NCI-H82 treated with DMSO at 0.1 percent for 48 hours (cell line): ENCODE measurements around the gene MAML3.

Experiments used
- DNase-seq: peaks from one replicate; lab custom pipeline; 2025; ENCODE audit not compliant: unreplicated experiment; lab: John Stamatoyannopoulos, UW

MAML3 gene

DNA sequence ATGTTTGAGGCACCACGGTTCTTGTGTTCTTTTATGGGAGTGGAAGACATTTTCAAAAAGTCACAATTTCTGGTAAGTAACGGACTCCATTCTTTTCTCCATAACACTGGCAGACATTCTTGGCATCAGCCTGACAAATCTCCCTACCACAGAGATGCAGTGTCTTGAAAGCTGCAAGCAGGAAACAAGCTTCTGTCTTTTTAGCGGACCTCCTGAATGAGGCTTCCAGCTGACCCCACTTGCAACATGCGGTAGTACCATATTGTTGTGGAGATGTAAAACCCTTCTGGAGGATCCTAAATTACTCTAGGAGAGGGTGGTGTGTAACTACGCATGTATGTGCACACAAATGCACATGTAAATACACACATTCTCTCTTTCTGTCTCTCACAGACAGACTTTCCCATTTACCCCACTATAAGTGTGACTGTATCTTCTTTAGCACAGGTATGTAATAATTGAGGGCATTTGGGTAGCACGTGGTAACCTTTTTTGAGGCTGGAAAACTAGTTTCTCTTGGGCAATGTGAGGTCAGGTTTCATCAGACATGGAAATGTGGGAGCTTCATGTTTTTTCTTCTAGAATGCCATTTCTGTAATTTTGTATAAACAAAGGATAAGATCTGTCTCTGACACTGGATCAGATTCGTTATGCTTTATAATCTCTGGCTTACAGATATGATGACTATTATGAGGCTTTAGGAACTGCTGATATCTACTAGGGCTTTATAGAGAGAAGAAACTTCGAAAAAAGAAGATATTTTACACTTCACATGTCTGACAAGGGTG lies 358.3 kb downstream of the MAML3 start:
- no peak for DNase-seq

DNA sequence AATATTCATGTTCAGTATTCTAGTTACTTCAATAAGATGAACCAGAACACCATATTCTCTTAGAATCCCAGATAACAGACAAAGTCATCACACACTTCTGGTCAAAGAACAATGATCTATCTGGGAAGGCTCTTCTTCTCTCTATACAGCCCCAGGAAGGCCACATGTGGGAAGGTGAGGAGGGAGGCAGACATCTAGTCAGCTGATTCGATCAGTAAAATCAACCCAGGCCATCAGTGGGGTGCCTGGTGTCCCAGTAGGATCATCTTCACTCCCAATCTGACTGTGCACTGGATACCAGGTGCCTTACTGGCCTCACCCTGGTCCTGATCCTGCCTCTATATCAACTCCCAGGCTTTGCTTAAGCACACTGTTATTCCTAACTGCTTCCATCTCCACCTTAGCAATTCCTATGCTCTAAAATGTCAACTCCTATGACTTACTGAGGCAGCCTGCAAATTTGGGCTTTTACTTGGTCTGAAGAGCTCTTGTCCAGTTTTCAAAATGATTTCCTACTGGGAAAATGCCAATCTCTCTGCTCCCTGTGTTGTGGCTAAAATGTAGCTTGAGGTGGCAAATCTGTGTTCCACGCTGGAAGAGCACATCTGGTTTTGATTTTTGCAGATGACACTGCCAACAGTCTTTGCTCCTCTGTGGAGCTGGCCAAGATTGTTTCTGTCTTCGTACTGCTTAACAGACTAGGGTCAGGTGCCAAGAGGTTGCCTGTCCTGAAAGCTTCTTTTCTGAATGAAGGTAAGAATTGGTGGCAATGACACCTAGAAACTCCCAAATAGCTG lies 359.6 kb downstream of the MAML3 start:
- DNase-seq, result no peak

DNA sequence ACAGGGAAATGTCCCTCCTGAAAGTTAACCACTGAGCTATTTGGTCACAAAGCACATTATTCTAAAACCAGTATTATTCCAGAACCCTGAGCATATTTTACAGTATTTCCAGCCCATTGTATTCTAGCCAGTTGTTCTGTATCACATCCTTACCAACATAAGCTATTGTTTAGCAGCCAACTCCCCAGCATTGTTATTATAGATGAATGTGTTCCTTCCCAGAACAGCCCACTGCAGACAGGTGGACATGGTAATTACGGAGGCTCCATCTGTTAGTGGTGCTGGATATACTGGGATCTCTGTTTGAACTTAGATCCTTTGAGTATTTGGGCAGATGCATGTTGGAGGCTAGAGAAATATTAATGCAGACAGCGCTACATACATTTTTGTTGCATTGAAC lies 362.3 kb downstream of the MAML3 start:
- no peak for DNase-seq

DNA sequence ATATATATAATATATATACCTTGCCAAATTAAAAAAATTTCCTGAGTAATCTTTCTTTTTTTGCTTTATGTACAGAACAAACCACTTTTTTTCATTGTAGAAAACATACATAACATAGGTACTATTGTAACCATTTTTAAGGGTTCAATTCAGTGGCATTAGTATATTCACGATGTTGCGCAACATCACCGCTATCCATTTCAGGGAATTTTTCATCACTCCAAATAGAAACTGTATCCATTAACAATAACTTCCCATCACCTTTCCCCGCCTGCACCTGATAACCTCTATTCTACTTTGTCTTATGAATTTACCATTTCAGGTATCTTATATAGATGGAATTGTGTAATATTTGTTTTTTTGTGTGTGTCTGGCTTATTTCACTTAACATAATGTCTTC lies 363.7 kb downstream of the MAML3 start:
- DNase-seq, result no peak

DNA sequence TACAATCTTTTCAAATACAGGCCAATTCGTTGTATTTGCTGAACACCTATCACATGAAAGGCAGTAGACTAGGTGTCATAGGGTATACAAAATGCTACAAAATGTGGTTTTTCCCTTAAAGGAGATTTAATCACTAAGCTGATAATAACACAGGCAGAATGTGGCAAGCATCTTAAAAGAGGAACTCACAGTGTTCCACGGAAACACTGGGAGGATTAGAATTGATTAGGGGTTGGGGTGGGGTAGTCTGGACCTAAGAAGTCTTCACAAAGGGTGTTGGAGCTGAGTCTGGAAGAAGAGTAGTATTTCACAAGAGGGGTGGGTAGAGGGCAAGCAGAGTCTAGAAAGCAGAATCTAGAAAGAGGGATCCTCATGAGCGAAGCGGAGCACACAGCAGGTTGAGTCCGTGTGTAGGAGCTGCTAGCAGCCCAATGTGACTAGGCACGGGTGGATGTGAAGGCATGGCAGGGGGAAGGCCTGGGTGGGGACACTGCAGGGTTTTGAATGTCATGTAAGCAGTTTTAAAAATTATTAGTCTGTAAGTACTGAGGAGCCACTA lies 364.8 kb downstream of the MAML3 start:
- DNase-seq, result no peak

DNA sequence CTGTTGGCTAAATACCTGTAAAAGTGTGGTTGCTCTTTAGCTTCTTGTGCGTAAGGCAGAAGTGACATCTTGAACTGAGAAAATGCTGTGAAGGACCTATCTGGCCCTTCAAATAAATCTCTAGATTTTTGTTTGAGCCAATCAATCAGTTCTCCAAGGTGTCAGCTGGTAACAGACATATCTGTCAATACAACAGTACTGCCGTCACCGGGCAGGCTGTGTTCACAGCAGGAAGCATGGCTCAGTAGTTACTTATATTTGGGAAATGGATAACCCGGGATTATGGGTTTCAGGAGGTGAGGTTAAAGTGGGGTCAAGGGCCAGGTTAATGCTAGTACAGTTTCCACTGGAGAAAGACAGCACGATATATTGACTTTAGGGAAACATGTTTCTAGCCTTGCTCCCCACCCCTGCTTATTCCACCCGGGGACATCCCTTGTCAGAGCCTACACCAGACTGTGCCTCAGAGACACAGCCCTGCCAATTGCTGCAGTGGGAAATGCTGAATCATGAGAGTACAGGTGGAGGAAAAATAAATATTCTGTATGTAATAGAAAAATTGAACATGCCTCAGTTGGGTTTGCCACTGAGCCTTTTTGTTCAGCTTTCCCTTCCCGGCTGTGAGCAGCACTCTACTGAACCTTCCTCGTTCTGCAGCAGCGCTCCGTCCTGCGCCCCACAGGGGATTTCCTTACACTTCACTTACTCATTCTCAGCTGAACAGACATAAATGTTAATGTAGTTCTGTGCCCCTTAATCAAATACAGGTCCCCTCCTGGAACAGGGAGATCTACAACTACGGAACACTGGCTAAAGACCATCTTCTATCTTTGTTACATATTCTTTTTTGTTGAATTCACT lies 367.3 kb downstream of the MAML3 start:
- no peak for DNase-seq

DNA sequence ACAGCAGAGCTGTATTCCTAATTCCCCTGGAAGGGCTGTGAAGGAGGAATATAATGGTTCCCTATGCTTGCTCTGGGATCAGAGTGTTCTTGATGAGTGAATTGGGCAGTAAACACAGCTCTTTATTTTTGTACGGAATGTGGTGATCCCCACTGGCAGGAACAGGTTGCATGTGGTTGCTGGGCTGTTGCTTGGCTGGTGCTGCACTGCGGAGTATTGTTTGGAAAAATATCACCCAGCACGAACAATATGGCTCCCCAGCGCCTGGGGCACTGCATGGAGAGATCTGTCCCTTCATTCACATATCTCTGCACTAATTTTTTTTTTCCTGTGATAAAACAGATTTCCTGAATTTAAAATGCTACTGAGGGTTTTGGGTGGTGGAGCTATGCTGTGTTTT lies 368.6 kb downstream of the MAML3 start:
- DNase-seq, result no peak

DNA sequence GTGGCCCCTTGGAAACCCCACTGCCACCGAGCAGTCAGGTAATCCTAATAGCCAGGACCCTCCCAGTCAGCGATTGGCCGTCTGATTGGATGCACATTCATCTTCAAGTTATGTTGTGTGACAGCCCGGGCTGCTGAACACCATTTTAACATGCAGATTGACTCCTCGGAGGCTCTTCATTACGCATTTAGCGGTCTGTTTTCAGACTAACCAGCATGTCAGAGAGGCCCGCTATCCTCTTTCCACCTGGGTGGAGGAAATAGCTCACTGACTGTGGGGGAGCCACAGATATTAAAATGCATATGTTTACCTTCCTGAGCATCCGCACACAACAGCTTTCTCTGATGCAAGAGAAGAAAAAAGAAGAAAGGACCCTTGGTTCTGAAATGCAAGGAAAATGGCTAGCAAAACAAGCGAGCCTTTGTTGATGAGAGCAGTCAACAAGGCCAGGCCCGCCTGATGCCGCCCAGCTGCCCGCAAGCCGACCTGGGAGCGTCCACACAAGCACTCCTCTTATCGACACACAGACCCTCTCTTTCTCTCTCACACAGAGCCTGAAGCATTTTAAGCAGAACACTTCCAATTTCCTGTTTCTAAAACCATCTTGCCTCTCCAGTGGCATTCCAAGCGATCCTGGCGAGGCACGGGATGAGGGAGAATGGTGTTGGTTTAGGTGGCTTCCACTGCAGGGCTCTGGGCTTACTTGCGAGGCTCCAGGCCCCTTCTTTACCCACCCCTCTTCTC lies 370.1 kb downstream of the MAML3 start:
- no peak for DNase-seq

DNA sequence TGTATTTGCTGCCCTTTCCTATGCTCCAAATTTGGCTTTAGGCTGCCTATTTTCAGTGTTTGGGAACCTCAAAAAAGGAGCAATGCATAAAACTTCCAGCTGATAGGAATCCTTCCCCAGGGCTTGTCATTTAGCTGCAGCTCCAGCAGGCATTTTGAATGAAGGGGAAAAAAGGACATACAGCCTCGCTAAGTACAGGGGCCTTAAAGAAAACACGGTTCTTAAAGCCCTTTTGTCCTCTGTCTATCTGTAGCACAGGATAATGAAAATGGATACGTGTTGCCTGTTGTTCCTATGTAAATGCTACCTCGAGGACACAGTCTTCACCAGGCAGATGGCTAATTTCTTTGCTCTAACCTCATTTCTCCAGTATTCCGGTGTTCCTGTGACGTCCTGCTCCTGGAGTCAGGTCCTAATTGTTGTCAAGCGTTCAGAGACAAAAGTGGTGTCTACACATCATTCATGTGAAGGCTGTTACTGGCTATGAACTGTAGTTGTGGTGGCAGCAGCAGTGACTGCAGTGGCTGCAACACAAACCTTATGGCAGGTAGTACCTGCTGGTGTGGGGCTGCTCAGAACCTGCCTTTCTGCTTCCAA lies 371.0 kb downstream of the MAML3 start:
- no peak for DNase-seq

DNA sequence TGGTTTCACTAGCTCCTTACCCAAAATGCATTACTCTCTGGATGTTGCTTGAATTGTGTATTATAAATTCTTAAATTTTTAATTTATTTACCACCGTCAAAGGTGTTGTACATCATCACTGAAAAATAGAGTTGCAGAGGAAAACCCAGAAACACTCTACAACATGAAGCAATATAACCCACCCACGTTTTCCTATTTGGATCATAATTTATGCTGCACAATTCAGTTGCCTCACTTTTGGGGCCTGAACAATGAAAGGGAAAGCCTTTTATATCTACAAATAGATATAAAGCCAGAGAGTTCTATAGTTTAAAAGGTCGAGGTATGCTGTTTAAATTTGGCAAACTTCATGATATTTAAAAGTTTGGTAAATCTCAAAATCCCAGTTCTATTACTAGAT lies 372.9 kb downstream of the MAML3 start:
- no peak for DNase-seq

DNA sequence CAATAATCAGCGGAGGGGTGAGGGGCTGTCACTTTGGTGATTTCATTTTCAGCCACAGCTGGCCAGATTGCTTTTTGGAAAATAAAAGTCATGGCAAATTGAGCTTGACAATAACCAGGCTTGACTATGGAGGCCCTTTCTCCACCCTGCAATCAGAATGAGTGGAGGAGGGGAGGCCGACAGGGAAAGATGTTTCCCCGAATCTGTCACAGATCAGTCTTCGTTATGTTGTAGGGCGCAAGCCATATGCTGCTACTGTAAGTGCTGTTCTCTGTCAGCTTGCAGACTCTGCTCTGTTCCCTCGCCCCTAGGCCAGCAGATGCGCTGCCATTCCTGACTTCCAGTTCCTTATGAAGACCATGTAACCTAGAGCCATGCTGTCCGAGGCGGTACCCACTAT lies 374.3 kb downstream of the MAML3 start:
- DNase-seq, result no peak

DNA sequence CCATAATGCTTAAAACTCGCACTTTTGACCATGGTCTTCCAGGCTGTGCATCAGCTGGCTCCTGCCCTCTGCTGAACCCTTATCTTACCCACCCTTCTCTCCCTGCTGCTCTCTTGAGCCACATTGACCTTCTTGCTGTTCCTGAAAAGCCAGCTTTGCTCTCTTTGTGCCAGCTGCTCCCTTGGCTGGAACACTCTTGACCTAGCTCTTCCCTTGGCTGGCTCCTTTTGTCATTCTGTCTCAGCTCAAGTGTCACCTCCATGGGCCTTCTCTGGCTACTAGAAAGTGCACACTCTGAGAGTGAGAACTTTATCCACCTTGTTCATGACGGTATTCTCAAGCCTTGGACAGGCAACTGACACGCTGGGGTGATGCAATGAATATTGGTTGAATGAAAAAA lies 376.2 kb downstream of the MAML3 start:
- no peak for DNase-seq

DNA sequence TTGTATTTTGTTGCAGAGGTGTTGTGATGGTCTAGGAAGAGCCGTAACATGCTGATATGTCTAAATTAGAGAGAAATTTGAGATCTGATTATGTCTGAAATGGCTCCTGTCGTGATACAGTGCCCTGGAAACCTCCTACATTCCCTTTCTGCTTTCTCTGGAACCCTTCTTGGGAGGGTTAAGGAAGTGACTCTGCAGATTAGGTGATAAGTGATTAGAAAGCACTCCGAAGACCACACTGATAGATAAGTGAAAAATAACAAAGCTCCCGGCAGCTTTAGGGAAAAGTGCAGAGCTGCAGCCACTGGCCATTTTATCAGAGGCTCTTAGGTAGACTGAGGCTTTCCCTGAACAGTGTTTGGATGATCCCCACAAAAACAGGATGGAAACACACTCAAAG lies 377.7 kb downstream of the MAML3 start:
- DNase-seq, result no peak

DNA sequence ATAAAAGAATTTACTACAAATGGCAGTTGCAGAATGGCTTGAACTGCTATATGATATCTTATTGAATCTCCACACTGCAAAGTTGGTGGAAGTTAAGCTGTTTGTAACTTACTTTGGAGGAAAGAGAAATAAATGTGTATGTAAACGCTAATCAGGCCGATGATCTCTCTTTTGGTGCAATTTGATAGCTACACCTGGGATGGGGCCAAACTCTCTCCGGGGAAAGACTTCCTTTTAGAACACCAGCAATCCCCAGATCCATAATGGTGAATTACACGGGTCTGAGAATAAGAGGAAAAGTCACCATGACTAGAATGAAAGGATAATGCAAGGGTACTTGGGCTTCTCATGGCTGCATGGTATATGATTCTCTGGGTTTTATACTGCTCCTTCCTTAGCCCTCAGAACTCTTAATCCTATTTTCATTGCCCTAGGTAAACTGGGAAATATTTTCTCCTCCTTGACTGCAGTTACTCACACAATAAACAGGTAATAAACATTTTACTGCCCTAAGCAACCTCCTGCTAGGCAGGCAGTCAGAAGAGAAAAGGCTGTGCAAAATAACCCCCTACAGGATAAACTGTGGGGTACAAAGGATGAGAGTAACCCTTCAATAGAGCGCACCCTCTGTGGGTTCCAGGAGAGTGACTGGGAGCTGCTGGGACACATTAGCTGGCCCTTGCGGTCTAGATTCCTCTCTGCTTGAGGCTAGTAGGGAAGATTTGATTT lies 379.1 kb downstream of the MAML3 start:
- no peak for DNase-seq

DNA sequence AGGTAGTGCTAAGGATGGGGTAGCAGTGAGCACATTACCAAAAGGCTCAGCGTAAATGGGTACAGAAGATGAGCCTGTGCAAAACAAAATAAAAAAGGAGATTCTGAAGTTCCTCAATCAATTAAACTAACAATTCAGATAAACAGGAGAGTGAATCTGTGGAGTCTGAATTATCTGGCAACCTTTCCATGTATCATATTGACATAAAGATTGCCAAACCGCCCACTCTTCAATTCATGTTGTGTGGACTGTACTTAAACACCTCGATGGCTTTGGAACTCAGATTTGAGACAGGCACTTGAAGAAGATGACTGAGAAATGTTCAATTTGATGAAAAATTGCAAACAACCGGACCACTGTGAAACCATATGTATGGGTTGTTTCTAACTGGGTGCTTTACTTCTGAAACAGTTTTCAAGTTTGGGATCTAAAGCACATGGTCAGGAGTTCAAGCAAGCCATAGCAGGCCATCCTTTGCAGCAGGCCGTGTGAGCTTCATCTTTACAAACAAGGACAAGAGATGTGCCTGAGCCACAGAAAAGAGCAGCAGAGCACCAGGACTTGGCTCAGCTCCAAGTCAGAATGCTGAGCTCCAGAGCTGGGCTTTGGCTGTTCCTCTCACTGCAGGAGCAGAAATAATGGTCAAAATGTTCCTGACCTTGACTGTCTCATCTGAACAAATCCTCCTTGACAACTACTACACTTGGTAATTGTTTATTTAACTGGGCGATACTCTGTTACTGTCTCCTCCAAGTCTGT lies 380.2 kb downstream of the MAML3 start:
- DNase-seq, result no peak

DNA sequence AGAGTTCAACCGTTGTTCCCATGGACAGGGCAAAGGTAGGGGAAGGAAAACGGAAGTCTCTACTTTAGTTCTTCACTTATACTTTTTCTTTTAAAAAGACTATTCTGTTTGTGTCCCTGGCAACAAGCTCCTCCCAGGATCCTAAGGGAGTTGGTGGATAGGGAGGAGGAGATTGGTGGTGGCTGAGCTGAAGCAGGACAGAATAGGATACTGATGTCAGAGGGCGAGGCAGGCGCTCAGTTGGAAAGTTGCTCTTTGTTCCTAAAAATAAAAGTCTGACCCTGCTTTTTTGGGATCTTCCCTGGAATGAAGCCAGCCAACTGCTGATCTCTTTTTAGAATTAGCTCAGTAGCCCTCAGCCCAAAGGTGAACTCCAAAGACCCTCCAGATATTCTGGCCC lies 383.6 kb downstream of the MAML3 start:
- DNase-seq, result no peak

DNA sequence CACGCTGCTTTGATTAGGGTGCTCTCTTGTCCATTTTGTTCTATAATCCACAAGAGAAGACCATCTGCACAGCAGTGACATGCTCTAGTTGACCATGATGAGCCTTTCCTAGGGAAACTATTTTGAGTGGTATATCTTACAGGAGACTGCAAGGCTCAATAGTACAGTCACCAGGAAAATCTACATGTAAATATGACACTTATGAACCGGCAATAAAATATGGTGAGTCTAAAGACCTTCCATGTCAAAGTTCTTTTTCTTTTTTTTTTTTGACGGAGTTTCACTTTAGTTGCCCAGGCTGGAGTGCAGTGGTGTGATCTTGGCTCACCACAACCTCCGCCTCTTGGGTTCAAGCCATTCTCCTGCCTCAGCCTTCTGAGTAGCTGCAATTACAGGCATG lies 384.6 kb downstream of the MAML3 start:
- DNase-seq, result no peak

DNA sequence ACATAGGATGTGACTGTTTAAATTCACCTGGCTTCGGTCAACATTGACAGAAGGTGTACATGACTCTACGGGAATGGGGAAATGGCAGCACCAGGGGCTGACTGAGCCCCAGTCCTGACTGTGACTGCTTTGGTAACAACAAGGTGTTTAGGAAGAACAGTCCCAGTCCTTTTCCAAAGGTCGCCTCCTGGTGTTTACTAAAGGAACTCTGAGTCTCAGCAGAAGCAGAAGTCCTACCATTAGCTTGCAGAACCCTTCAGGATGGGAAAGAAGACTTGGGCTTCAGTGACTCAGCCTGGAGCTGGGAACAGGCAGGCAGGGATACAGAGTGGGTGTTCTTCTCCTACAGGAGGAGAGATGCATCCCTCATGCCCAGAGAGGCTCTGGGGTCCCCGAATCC lies 385.1 kb downstream of the MAML3 start:
- DNase-seq, result no peak

DNA sequence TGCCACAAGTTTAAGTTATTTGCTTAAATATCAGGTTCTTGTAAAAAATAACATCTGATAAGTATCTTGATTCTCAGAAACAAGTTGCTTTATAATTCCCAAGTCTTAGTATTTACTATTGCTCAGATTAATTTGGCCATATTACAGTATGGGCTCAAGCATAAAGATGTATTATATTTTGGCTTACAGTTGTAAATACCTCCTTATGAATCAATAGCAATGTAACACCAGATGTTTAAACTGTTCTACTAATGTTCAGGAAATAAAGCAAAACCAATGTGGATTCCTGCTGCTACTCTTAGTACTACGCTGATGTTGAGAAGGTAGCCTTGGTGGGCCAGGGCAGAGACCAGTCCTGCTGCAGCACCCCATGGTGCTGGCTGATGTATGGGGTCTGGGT lies 385.6 kb downstream of the MAML3 start:
- DNase-seq, result no peak
